ENCODE measurements around the gene CEP170B. TPM values are rescaled to one million over a fixed set of nuclear protein-coding genes. Genes with fewer than 3 reads are reported as not detected.

The CEP170B gene
- total and polyA plus RNA-seq, 2 of the 8 experiments (the other 6 are each of a cell fraction or from before 2014, with no cell fraction given): 9.1 to 33.8 TPM

DNA sequence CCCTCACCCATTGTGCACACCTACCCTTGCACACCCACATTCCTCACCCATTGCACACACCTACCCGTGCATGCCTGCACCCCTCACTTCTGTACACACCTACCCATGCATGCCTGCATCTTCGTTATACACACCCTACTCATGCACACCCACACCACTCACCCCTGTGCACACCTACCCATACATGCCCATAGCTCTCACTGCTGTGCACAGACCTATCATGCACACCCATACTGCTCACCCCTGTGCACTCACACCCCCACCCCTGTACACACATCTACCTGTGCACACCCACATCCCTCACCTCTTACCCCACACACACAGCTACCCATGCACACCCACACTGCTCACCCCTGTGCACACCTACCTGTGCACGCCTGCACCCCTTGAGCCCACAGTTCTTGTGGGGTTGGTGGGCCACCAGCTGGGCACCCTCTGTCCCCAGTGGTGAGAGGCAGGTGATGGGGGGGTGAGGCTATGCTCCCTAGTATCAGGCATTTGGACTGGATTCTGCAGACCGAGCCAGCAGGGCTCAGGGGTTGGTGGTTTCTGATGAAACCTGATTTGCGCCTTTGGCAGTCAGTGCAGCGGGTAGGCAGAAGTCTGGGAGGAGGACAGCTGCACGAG lies 15.6 kb downstream of the CEP170B start:
- Histone ChIP-seq H2BK15ac (ENCODE audit: low read length) (no peak overlapping the region), H4K91ac (replicated peaks; ENCODE audit: insufficient read length, low read length) (no peak overlapping the region), H3K4me2 (ENCODE audit: insufficient read depth in 1 of 2, low read depth in 2 of 2, low read length in 2 of 2) (no peak overlapping the region), H3K9me3 (ENCODE audit: insufficient read depth in 2 of 2, low read depth in 1 of 2, low read length in 1 of 2) (no peaks in the 10 kb centered on the region), H3K79me1 (ENCODE audit: low read depth, low read length) (peaks cover 3% of the 10 kb centered on the region), H2BK5ac (ENCODE audit: low read depth, low read length) (no peak overlapping the region), H3K9ac (replicated peaks in 1 of 4; ENCODE audit: extremely low read depth in 1 of 4, low read depth in 3 of 4, low read length in 3 of 4) (no peak overlapping the region), H2BK20ac (ENCODE audit: low read length) (no peak overlapping the region), H3K79me2 (ENCODE audit: control insufficient read depth in 1 of 2, insufficient read depth in 2 of 2, low read length in 2 of 2) (no peaks in the 10 kb centered on the region; a peak in 1 of 4 replicates), H3K14ac (ENCODE audit: insufficient read length) (no peak overlapping the region), H3K4ac (replicated peaks; ENCODE audit: insufficient read length, low read depth, low read length) (no peak overlapping the region), H2BK12ac (ENCODE audit: low read depth, low read length) (no peak overlapping the region), H2AK5ac (ENCODE audit: low read depth, low read length) (no peak overlapping the region), H3K18ac (ENCODE audit: extremely low read depth, low read length) (no peak overlapping the region), H3K4me1 (replicated peaks in 1 of 4; ENCODE audit: control insufficient read depth in 3 of 4, insufficient read depth in 4 of 4, low read length in 3 of 4) (peaks cover 0 to 18% (median 3%) of the 10 kb centered on the region in 4 experiments; a peak in 3 of 7 replicates), H2BK120ac (replicated peaks; ENCODE audit: low read depth, low read length) (no peak overlapping the region), H3K4me3 (ENCODE audit: extremely low read depth in 1 of 4, insufficient read depth in 2 of 4, low read depth in 3 of 4, low read length in 4 of 4) (no peak overlapping the region), H4K5ac (ENCODE audit: insufficient read length, low read depth, low read length) (no peak overlapping the region), H3K27me3 (replicated peaks in 1 of 4; ENCODE audit: control insufficient read depth in 3 of 4, extremely low read depth in 1 of 4, insufficient read depth in 3 of 4, low read length in 3 of 4) (no peaks in the 10 kb centered on the region), H3K36me3 (ENCODE audit: control insufficient read depth in 2 of 4, insufficient read depth in 4 of 4, low read length in 3 of 4) (peaks cover 0 to 21% (median 4%) of the 10 kb centered on the region in 4 experiments; a peak in 4 of 8 replicates), H3K56ac (replicated peaks; ENCODE audit: insufficient read length, low read depth, low read length) (no peak overlapping the region), H4K20me1 (replicated peaks in 1 of 2; ENCODE audit: control insufficient read depth in 1 of 2, insufficient read depth in 2 of 2, low read length in 2 of 2) (peaks cover under 1 to 24% of the 10 kb centered on the region in 2 experiments), H3K23me2 (ENCODE audit: low read depth, low read length) (no peaks in the 10 kb centered on the region; the same call in 1 of the 2 replicates), H2AFZ (ENCODE audit: low read length) (no peak overlapping the region), H3K27ac (ENCODE audit: low read depth, low read length) (no peak overlapping the region), H4K8ac (ENCODE audit: extremely low read depth, insufficient read depth, low read length) (peak overlapping the region; percentile 25; the same call in 1 of the 2 replicates), H3K23ac (ENCODE audit: insufficient read length) (no peak overlapping the region)
- ChIA-PET CTCF (ENCODE audit: partially characterized antibody) (interaction anchor here (1.0 to 4.5 kb wide), 4 partner anchors 15 to 112 kb away, joined by 3 to 26 read pairs (median 4); no protein-coding TSS in a partner anchor), POLR2A (ENCODE audit: partially characterized antibody) (no interaction called here)
- 70% methylated on average over 7 of the region's 7 CpGs; no CpG with 5 or more reads in 1 of the 2 experiments for WGBS, 2 experiments (ENCODE audit: extremely low coverage in 1 of 2, insufficient coverage in 1 of 2, insufficient read length in 1 of 2, insufficient replicate concordance in 2 of 2, low coverage in 1 of 2, low lambda C conversion rate in 2 of 2, missing lambda C conversion rate in 1 of 2)
- DNase-seq (ENCODE audit: low read depth in 1 of 2, low spot score in 2 of 2): no peak
- TF ChIP-seq KDM1A (IDR thresholded peaks at IDR 0.05; ENCODE audit: borderline replicate concordance, low read length) (no peak), SAP30 (IDR thresholded peaks at IDR 0.05; ENCODE audit: insufficient read depth, insufficient replicate concordance, low read length) (no peak), EGR1 (IDR thresholded peaks at IDR 0.05; ENCODE audit: borderline replicate concordance, low read depth, low read length) (no peak)
- TF ChIP-seq, protein P1, sequence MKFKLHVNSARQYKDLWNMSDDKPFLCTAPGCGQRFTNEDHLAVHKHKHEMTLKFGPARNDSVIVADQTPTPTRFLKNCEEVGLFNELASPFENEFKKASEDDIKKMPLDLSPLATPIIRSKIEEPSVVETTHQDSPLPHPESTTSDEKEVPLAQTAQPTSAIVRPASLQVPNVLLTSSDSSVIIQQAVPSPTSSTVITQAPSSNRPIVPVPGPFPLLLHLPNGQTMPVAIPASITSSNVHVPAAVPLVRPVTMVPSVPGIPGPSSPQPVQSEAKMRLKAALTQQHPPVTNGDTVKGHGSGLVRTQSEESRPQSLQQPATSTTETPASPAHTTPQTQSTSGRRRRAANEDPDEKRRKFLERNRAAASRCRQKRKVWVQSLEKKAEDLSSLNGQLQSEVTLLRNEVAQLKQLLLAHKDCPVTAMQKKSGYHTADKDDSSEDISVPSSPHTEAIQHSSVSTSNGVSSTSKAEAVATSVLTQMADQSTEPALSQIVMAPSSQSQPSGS (IDR thresholded peaks at IDR 0.05; ENCODE audit: low read length): no peak
- no peak for FAIRE-seq

All from H1 (cell line).